ENCODE results near the gene MAK.

- TF ChIP-seq CTCF (IDR thresholded peaks at IDR 0.05) (no peak), POLR2A (IDR thresholded peaks at IDR 0.05) (no peak)
Observed at GRCh38 chr6:10745116-10745515, 93.2 kb downstream of the MAK start.

Data from tibial nerve (tissue), 3 donors.